ENCODE measurements around the gene GFER. TPM values are rescaled to one million over a fixed set of nuclear protein-coding genes. Genes with fewer than 3 reads are reported as not detected.

Gene GFER
- total RNA-seq, 3 donors from 2014 or later, result 15.7 to 18.1 (median 17.9) TPM

- intact Hi-C loops (cut with DNase I; ENCODE audit: low total_unique reads), result no loop called here
Measured at GRCh38 chr16:1944612-1945199, 39.3 kb upstream of the GFER start.

GRCh38 chr16:1945559-1946391 lies 38.2 kb upstream of the GFER start:
- no peak for TF ChIP-seq CTCF (IDR thresholded peaks at IDR 0.05)
- no peak for TF ChIP-seq POLR2A (IDR thresholded peaks at IDR 0.05)
- TF ChIP-seq POLR2AphosphoS5 (IDR thresholded peaks at IDR 0.05), result no peak

More at GRCh38 chr16:1944612-1945199, 39.3 kb upstream of the GFER start:
- H3K4me3 ChIP-seq, result no peak overlapping the region
- H3K27ac ChIP-seq, result no peak overlapping the region
- H3K27me3 ChIP-seq, result no peaks in the 10 kb centered on the region
- no peak for DNase-seq (ENCODE audit: low spot score in 2 of 2)
- H3K4me1 ChIP-seq, result peaks cover 0 to 10% of the 10 kb centered on the region in 2 donors
- TF ChIP-seq CTCF (IDR thresholded peaks at IDR 0.05) (no peak), POLR2AphosphoS5 (IDR thresholded peaks at IDR 0.05) (no peak), POLR2A (IDR thresholded peaks at IDR 0.05) (no peak)
- H3K36me3 ChIP-seq, result no peaks in the 10 kb centered on the region
- no peaks in the 10 kb centered on the region for H3K9me3 ChIP-seq

GRCh38 chr16:1946495-1947368 lies 37.3 kb upstream of the GFER start:
- H3K4me1 ChIP-seq, result peaks cover 0 to 9% of the 10 kb centered on the region in 2 donors
- intact Hi-C loops (cut with DNase I; ENCODE audit: low total_unique reads), result no loop called here
- TF ChIP-seq POLR2A (IDR thresholded peaks at IDR 0.05) (no peak), CTCF (IDR thresholded peaks at IDR 0.05) (no peak), POLR2AphosphoS5 (IDR thresholded peaks at IDR 0.05) (no peak)
- no peaks in the 10 kb centered on the region for H3K36me3 ChIP-seq
- no peaks in the 10 kb centered on the region for H3K27me3 ChIP-seq
- no peak for DNase-seq (ENCODE audit: low spot score in 2 of 2)
- no peak overlapping the region for H3K4me3 ChIP-seq
- no peak overlapping the region for H3K27ac ChIP-seq
- no peaks in the 10 kb centered on the region for H3K9me3 ChIP-seq

More at GRCh38 chr16:1945559-1946391, 38.2 kb upstream of the GFER start:
- Histone ChIP-seq H3K27ac (no peak overlapping the region), H3K36me3 (no peaks in the 10 kb centered on the region), H3K4me3 (no peak overlapping the region), H3K9me3 (no peaks in the 10 kb centered on the region), H3K4me1 (peaks cover 0 to 10% of the 10 kb centered on the region in 2 donors), H3K27me3 (no peaks in the 10 kb centered on the region)
- intact Hi-C loops (cut with DNase I; ENCODE audit: low total_unique reads), result no loop called here
- DNase-seq (ENCODE audit: low spot score in 2 of 2), result no peak

GRCh38 chr16:1947369-1947670 lies 36.7 kb upstream of the GFER start:
- peaks cover 0 to 3% of the 10 kb centered on the region in 2 donors for H3K4me1 ChIP-seq
- TF ChIP-seq POLR2AphosphoS5 (IDR thresholded peaks at IDR 0.05) (no peak), POLR2A (IDR thresholded peaks at IDR 0.05) (no peak), CTCF (IDR thresholded peaks at IDR 0.05) (no peak)
- H3K9me3 ChIP-seq, result no peaks in the 10 kb centered on the region
- H3K36me3 ChIP-seq, result no peaks in the 10 kb centered on the region
- no peak overlapping the region for H3K4me3 ChIP-seq
- H3K27ac ChIP-seq, result no peak overlapping the region
- intact Hi-C loops (cut with DNase I; ENCODE audit: low total_unique reads), result no loop called here
- H3K27me3 ChIP-seq, result no peaks in the 10 kb centered on the region
- DNase-seq (ENCODE audit: low spot score in 2 of 2), result no peak
